Pons (tissue), 1 donor: ENCODE results near the gene EDEM1.
"Not testable (repeated sequence)": the region's sequence is repeated elsewhere in the genome, so short reads cannot be mapped to it uniquely, and the experiment has no call there.

Experiments used
- DNase-seq: peaks from one replicate; pipeline ENCODE4 v3.0.0-alpha.2; 2016; ENCODE audit warnings: low spot score

EDEM1 gene

GRCh38 chr3:5232570-5232969 lies 45.1 kb downstream of the EDEM1 start:
- no peak for DNase-seq

- DNase-seq: peak; percentile 24
Observed at GRCh38 chr3:5233026-5233425, 45.5 kb downstream of the EDEM1 start.

GRCh38 chr3:5235655-5236054 lies 48.1 kb downstream of the EDEM1 start:
- DNase-seq: no peak

DNA sequence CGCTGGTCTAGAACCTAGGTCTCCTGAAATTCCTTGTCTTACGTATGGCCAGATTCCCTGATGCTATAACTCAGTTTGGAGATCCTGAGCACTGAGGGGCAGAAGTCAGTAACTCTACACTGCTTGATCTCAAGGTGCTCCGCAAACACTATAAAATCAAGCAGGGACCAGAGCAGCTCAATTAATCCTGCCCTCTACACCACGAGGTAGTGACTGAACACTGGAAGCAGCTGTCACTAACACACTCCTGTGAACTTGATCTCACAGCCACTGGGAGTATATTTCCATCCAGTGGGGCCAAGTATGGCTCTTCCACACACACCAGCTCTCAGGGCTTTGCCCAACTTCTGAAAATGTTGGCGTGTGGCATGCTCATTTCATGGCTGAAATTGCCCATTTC lies 51.0 kb downstream of the EDEM1 start:
- DNase-seq: no peak

GRCh38 chr3:5239602-5240001 lies 52.1 kb downstream of the EDEM1 start:
- no peak for DNase-seq

DNA sequence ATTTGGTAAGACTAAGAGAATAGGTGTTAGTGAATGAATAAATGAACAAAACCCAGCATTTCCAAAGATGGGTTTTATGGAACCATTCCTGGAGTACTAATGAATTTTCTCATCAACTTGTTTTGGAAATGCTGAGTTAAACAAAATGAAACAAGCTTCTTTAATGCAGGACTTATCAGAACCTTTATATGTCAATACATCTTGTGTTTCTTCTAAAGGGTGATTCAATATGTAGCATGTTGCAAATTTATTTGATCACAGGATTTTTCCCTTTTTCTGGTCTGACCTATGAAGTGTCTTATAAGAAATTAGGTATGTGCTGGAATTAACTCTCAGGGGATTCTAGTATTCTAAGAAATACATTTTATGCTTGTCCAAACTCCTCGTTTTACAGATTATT lies 53.2 kb downstream of the EDEM1 start:
- DNase-seq: no peak

GRCh38 chr3:5242785-5243184 lies 55.3 kb downstream of the EDEM1 start:
- not testable (repeated sequence) for DNase-seq

DNA sequence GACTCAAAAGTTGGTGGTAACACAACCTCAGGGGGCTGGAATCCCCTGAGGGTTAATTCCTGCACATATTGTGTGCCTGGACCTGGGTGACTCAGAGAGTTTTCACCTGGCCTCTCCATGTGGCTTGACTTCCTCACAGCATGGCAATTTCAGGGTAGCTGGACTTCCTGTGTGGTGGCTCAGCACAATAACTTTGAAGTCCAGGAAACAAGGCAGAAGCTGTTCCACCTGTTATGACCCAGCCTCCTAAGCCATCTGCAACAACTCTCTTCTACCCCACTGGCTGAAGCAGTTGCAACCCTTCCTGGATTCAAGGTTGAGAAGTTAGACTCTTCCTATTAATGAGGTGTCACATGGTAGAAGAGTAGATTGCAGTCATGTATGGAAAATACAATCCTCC lies 58.4 kb downstream of the EDEM1 start:
- no peak for DNase-seq

DNA sequence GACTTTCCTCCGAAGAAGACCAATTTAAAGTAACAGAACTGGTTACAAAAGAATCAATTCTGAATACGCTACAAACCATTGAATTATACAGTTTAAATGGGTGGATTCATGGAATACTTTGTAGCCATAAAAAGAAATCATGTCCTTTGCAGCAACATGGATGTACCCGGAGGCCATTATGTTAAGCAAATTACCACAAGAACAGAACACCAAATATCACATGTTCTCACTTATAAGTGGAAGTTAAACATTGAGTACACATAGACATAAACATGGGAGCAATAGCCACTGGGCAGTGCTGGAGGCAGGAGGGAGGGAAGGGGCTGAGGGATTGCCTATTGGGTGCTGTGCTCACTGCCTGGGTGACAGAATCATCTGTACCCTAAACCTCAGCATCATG lies 61.3 kb downstream of the EDEM1 start:
- no peak for DNase-seq

DNA sequence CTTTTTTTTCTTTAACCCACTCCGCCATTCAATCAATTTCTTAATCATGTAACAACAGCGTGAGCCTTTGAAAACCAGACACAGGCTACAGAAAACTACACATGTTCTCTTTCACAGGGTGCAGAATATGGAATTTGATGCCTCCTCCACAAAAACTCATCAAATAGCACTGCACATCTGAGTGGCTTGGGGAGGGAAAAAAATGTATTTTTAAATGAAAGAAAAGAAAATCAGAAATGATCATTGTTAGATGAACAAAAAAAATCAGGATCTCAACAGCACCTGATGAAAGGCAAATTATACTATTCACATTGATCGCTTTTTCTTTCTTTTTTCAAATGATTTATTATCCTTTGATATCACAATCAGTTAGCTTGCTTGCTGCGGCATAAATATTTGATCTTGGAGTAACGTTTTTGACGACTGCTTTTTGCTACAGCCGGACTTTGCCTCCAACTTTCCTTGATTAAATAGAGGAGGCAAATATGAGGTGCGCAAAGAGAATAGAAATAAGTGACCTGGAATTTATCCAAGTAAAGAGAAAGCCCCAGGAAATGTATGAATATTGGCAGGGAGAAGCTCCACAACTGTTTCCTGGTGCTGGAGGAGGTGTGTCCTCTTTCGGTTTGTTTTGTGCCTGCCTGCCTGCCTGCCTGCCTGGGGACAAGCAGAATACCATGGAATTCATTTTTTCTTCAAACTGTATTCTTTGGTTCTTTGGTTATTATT lies 63.1 kb downstream of the EDEM1 start:
- DNase-seq: no peak

DNA sequence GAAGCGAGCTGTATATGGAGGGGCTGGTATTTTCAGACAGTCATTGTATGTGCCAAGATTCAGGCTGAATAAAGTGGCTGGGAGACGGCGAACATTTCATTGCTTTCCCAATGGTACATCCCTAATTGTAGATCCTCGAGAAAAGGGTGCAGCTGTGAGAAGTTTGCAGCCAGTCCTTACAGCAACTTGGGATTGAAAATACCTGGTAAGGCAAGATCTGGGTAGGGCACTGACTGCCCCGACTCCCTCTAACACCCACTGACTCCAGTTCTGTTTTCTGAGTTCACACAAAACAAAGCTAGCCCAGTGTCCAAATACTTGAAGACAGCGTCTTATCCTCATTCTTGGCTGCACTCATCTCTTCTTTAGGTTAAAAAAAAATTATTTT lies 63.7 kb downstream of the EDEM1 start:
- no peak for DNase-seq

DNA sequence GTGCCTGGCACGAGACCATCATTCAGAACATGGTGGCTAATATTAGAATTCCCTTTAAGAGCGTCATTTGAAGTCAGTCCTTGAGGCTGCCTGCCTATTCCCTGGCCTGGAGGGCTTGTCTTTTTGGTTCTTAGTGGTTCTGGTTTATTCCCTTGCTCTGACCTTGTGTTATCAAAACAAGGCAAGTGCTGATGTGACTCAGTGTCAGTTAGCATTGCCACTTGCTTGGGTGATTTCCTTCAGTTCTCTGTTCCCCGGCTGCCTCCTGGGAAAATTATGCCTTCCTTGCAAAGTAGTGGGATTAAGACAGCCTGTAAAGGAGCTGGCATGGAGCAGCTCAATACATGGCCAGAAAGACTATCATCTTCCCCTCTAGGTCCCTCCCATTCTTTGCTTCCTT lies 64.6 kb downstream of the EDEM1 start:
- no peak for DNase-seq

GRCh38 chr3:5254281-5255048 lies 67.0 kb downstream of the EDEM1 start:
- no peak for DNase-seq

DNA sequence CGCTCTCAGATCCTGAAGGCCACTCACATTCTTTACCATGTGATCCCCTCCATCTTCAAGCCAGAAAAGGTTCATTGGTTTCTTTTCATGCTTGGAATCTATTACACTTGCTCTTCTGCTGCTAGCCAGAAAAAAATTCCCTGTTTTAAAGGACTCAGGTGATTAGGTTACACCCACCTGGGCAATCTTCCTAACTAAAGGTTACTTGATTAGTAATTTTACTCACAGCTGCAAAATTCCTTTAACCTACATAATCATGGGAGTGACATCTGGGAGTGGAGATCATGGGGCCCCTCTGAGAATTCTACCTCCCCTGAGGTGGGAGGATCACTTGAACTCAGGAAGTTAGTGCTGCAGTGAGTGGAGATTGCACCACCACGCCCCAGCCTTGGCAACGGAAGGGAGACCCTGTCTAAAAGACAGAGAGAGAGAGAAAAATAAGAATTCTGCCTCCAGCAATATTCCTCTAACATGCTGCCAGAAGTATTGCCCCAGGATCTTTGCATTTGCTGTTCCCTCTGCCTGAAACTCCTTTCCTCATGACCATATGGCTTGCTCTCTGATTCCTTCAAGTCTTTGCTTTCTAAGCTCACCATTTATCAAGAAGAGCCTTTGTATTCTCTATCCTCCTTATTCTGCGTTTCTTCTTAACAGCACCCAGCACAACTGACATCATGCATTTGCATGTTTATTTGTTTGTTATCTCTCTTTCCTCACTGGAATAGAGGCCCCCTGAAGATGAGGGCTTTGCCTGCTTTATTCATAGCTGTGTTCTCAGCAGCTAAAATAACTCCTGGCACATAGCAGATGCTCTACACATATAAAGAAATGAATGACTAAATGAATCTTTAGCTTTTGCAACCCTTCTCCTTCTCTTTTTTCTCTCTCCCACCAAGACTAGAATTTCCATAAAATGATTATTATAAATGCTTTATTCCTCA lies 68.2 kb downstream of the EDEM1 start:
- no peak for DNase-seq

GRCh38 chr3:5258526-5258925 lies 71.0 kb downstream of the EDEM1 start:
- no peak for DNase-seq

DNA sequence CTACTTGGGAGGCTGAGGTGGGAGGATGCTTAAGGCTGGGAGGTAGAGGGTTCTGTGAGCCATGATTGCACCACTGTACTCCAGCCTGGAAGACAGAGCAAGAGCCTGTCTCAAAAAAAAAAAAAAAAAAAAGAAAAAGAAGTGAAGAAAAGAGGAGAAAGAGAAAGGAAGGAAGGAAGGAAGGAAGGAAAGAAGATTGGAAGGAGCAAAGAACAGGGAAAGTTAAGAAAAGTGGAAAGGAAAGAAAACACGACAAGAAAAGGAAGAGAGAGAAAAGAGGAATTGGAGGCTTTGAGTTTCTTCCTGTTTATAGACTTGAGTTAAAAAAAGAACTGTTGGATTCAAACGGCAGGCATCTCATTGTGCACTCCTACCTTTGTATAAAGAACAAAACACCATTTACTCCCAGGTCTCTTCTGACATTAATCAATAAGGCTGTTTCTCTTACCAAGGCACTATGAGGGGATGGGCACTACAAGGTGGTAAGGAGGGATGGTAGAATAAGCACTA lies 73.5 kb downstream of the EDEM1 start:
- no peak for DNase-seq

DNA sequence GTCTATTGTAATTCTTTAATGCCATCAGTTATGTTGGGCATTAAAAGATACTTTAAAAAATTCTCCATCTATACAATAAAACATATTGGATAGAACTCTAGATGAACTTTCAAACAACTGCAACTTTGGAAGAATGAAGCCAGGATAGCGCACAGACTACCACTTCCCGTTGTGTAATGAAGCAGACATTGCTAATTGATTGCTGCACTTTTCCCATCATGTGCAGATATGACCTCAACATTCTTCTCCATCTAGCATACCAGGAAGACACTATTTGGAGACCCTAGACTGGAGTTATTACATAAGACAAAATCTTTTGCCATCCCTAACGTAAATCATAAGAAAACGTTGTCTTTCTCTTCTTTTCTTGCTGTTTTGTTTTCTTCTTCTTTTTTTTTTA lies 75.0 kb downstream of the EDEM1 start:
- no peak for DNase-seq

DNA sequence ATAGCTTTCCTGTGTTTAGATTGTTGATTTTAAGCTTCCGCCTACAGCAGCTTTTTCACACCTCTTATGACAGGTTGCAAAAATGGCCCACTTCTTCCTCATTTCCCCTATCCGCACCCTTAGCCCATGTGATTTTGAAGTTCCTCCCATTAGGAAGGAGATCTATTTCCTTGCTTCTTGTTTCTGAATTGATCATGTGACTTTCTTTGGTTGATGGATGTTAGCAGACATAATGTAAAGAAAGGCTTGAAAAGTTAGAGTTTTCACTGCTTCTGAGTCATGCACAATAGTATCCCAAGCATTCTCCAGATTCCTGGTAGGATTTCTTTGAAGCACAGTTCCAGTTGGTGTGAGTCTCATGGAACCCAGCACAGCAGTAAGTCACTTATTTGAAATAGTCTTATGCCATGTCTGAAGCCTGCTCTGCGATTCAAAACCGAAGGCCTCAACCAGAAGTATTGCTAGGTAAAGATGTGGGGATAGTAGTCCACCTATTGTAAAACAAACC lies 76.6 kb downstream of the EDEM1 start:
- no peak for DNase-seq

- no peak for DNase-seq
Observed at GRCh38 chr3:5264896-5265770, 77.6 kb downstream of the EDEM1 start.

DNA sequence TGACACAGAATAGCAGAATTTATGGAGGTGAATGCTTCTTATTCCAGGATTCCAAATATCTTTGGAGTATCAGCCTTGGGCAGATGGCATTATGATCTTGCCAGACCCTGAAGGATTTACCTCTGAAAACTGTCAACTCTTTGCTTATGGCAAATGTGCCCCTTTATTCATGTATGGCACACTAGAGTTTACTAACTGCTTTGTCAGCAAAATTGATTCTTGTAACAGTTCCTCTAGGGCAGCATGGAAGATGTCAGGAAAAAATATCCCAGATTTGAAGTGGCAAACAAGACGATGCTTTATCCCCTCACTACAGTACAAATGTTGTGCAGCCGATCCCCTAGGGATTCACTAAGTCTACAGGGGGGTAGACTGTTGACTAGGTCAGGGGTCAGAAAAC lies 79.7 kb downstream of the EDEM1 start:
- DNase-seq: no peak

DNA sequence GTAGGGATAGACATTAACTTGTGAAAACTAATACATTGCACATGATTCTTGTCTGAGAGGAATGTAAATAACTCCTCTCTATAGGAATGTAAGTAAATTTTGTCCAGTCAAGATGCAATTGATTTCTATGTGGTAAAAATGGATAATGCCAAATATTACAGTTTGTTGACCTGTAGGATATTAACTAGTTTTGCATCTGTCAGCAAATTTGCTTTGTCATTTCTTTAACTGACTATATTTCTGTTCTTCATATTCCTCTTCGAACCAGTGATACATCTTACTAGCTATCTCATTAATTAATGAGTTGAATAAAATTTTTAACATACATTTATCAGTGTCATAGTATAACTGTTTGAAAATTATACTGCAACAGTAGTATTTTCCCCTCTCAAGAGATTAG lies 80.4 kb downstream of the EDEM1 start:
- no peak for DNase-seq
